Measurements from ENCODE around the gene NDFIP2. TPM values are rescaled to one million over a fixed set of nuclear protein-coding genes. Genes with fewer than 3 reads are reported as not detected.

NDFIP2 gene
- total RNA-seq, 1 donor from 2014 or later = 22.7 TPM

GRCh38 chr13:79501538-79502232 is 20.7 kb downstream of the NDFIP2 start:
- no peak for DNase-seq (ENCODE audit: low read depth, low spot score)
- Mint-ChIP-seq H3K27ac (ENCODE audit: unreplicated experiment) (no peak overlapping the region), H3K9me3 (peaks cover 10% of the 10 kb centered on the region), H3K4me3 (no peak overlapping the region), H3K4me1 (peaks cover 8% of the 10 kb centered on the region), H3K36me3 (ENCODE audit: low read depth) (peaks cover 22% of the 10 kb centered on the region), H3K27me3 (ENCODE audit: low read depth) (no peaks in the 10 kb centered on the region)
- TF ChIP-seq CTCF (conservative IDR thresholded peaks at IDR 0.05) = no peak

GRCh38 chr13:79502859-79503468 is 22.0 kb downstream of the NDFIP2 start:
- H3K4me3 Mint-ChIP-seq = no peak overlapping the region
- no peak for TF ChIP-seq CTCF (conservative IDR thresholded peaks at IDR 0.05)
- peaks cover 9% of the 10 kb centered on the region for H3K4me1 Mint-ChIP-seq
- DNase-seq (ENCODE audit: low read depth, low spot score) = no peak
- peaks cover 18% of the 10 kb centered on the region for H3K36me3 Mint-ChIP-seq (ENCODE audit: low read depth)
- H3K27ac Mint-ChIP-seq (ENCODE audit: unreplicated experiment) = no peak overlapping the region
- peaks cover 10% of the 10 kb centered on the region for H3K9me3 Mint-ChIP-seq
- H3K27me3 Mint-ChIP-seq (ENCODE audit: low read depth) = no peaks in the 10 kb centered on the region

GRCh38 chr13:79503473-79504017 is 22.6 kb downstream of the NDFIP2 start:
- Mint-ChIP-seq H3K27me3 (ENCODE audit: low read depth) (no peaks in the 10 kb centered on the region), H3K27ac (ENCODE audit: unreplicated experiment) (no peak overlapping the region), H3K4me3 (no peak overlapping the region), H3K36me3 (ENCODE audit: low read depth) (peaks cover 16% of the 10 kb centered on the region), H3K9me3 (peaks cover 8% of the 10 kb centered on the region), H3K4me1 (peaks cover 13% of the 10 kb centered on the region)
- no peak for TF ChIP-seq CTCF (conservative IDR thresholded peaks at IDR 0.05)
- DNase-seq (ENCODE audit: low read depth, low spot score) = no peak

GRCh38 chr13:79508224-79508961 is 27.4 kb downstream of the NDFIP2 start:
- H3K27ac Mint-ChIP-seq (ENCODE audit: unreplicated experiment) = no peak overlapping the region
- H3K4me1 Mint-ChIP-seq = peaks cover 5% of the 10 kb centered on the region
- no peaks in the 10 kb centered on the region for H3K9me3 Mint-ChIP-seq
- no peak overlapping the region for H3K4me3 Mint-ChIP-seq
- H3K36me3 Mint-ChIP-seq (ENCODE audit: low read depth) = no peaks in the 10 kb centered on the region
- no peak for DNase-seq (ENCODE audit: low read depth, low spot score)
- no peak for TF ChIP-seq CTCF (conservative IDR thresholded peaks at IDR 0.05)
- no peaks in the 10 kb centered on the region for H3K27me3 Mint-ChIP-seq (ENCODE audit: low read depth)

GRCh38 chr13:79511611-79512010 is 30.7 kb downstream of the NDFIP2 start:
- TF ChIP-seq CTCF (conservative IDR thresholded peaks at IDR 0.05) = no peak
- no peak overlapping the region for H3K27ac Mint-ChIP-seq (ENCODE audit: unreplicated experiment)

More at GRCh38 chr13:79511611-79512010, 30.7 kb downstream of the NDFIP2 start:
- Mint-ChIP-seq H3K4me3 (no peak overlapping the region), H3K27me3 (ENCODE audit: low read depth) (no peaks in the 10 kb centered on the region), H3K9me3 (no peaks in the 10 kb centered on the region), H3K36me3 (ENCODE audit: low read depth) (no peaks in the 10 kb centered on the region), H3K4me1 (peaks cover 5% of the 10 kb centered on the region)
- no peak for DNase-seq (ENCODE audit: low read depth, low spot score)

All from neural crest cell (in vitro differentiated cells).